ENCODE results near the gene TESMIN. TPM values are rescaled to one million over a fixed set of nuclear protein-coding genes. Genes with fewer than 3 reads are reported as not detected.

Gene TESMIN
- total and polyA plus RNA-seq, 2 of the 4 experiments (the other 2 are of a cell fraction), result 0.90 to 2.2 TPM

GRCh38 chr11:68661014-68661413 is 90.3 kb downstream of the TESMIN start:
- no peak overlapping the region for H2AFZ ChIP-seq (replicated peaks; ENCODE audit: low read length, poor library complexity)
- H3K4ac ChIP-seq (ENCODE audit: low read depth, low read length), result no peak overlapping the region
- ATAC-seq (ENCODE audit: low read depth) (no peak), DNase-seq (no peak)
- H3K9me1 ChIP-seq (ENCODE audit: insufficient read depth, low read length), result no peaks in the 10 kb centered on the region
- H3K9ac ChIP-seq (ENCODE audit: low read depth, low read length), result no peak overlapping the region
- no peak overlapping the region for H3K56ac ChIP-seq (ENCODE audit: extremely low read depth, insufficient read depth, low read length)
- H3K27ac ChIP-seq (ENCODE audit: insufficient read depth, low read length), result no peak overlapping the region
- H3K14ac ChIP-seq (replicated peaks; ENCODE audit: low read depth, low read length), result no peak overlapping the region
- H3K36me3 ChIP-seq (ENCODE audit: control insufficient read depth, insufficient read depth, low read length), result no peaks in the 10 kb centered on the region
- no peak overlapping the region for H2BK5ac ChIP-seq (ENCODE audit: low read depth, low read length, poor library complexity, severe bottlenecking)
- H3K4me3 ChIP-seq (ENCODE audit: insufficient read depth, low read depth, low read length), result no peak overlapping the region
- WGBS, 2 experiments (ENCODE audit: extremely low coverage in 2 of 2, insufficient read length in 1 of 2), result 88% methylated on average over 13 of the region's 15 CpGs; no CpG with 5 or more reads in 1 of the 2 experiments
- peaks cover 38% of the 10 kb centered on the region for H3K27me3 ChIP-seq (ENCODE audit: control insufficient read depth, insufficient read depth, low read length)
- H4K8ac ChIP-seq (ENCODE audit: low read depth in 2 of 2, low read length in 2 of 2), result no peak overlapping the region
- no peak overlapping the region for H2BK120ac ChIP-seq (ENCODE audit: low read depth, low read length)
- H2AK9ac ChIP-seq (replicated peaks; ENCODE audit: low read depth, low read length, poor library complexity), result no peak overlapping the region
- no TSS peak for BruUV-seq (replicated peaks)
- peaks cover 7% of the 10 kb centered on the region for H3K4me1 ChIP-seq (ENCODE audit: control insufficient read depth, insufficient read depth, low read length)
- in situ Hi-C loops (cut with MboI; ENCODE audit: low sequenced_read_pairs) (no loop called here), dilution Hi-C loops (cut with HindIII; ENCODE audit: low sequenced_read_pairs, unreplicated experiment) (no loop called here), intact Hi-C loops (cut with micrococcal nuclease) (no loop called here)
- no peak overlapping the region for H3K18ac ChIP-seq (ENCODE audit: low read depth, low read length)
- peaks cover 4% of the 10 kb centered on the region for H3K9me3 ChIP-seq (ENCODE audit: control insufficient read depth, insufficient read depth, low read length)
- no peak overlapping the region for H2BK20ac ChIP-seq (ENCODE audit: low read depth, low read length)
- no peaks in the 10 kb centered on the region for H3K79me1 ChIP-seq (ENCODE audit: low read depth in 1 of 2, low read length in 2 of 2)
- no peak overlapping the region for H4K91ac ChIP-seq (ENCODE audit: insufficient read depth, low read depth, low read length)
- H2BK15ac ChIP-seq (ENCODE audit: low read depth, low read length), result no peak overlapping the region; the same call in 2 of the 3 replicates
- H2AK5ac ChIP-seq (ENCODE audit: low read depth, low read length), result no peak overlapping the region
- CTCF ChIA-PET, result no interaction called here
- POLR2A ChIA-PET (ENCODE audit: unreplicated experiment), result no interaction called here
- H4K20me1 ChIP-seq (ENCODE audit: insufficient read depth, low read length), result 0 out of 2 replicates have a peak, but pooled peaks cover 5% of the 10 kb centered on the region
- H3K4me2 ChIP-seq (ENCODE audit: low read depth, low read length), result no peak overlapping the region
- TF ChIP-seq CTCF (conservative IDR thresholded peaks at IDR 0.05; ENCODE audit: low read depth, low read length), result no peak
- TF ChIP-seq FOS (IDR thresholded peaks at IDR 0.05; ENCODE audit: low read depth, low read length), result no peak
- TF ChIP-seq MXI1 (IDR thresholded peaks at IDR 0.05; ENCODE audit: borderline replicate concordance, low read depth, low read length), result no peak
- no peak for TF ChIP-seq ELK1 (IDR thresholded peaks at IDR 0.05; ENCODE audit: borderline replicate concordance, low read depth, low read length)
- TF ChIP-seq RAD21 (IDR thresholded peaks at IDR 0.05; ENCODE audit: low read length), result no peak
- no peak for TF ChIP-seq SMC3 (IDR thresholded peaks at IDR 0.05; ENCODE audit: low read depth, low read length)
- H3K23ac ChIP-seq (ENCODE audit: low read depth, low read length), result no peak overlapping the region
- H4K5ac ChIP-seq (ENCODE audit: low read depth, low read length), result no peak overlapping the region

Measured in IMR-90 (cell line).